ENCODE measurements around the gene TIGD4.

DNA sequence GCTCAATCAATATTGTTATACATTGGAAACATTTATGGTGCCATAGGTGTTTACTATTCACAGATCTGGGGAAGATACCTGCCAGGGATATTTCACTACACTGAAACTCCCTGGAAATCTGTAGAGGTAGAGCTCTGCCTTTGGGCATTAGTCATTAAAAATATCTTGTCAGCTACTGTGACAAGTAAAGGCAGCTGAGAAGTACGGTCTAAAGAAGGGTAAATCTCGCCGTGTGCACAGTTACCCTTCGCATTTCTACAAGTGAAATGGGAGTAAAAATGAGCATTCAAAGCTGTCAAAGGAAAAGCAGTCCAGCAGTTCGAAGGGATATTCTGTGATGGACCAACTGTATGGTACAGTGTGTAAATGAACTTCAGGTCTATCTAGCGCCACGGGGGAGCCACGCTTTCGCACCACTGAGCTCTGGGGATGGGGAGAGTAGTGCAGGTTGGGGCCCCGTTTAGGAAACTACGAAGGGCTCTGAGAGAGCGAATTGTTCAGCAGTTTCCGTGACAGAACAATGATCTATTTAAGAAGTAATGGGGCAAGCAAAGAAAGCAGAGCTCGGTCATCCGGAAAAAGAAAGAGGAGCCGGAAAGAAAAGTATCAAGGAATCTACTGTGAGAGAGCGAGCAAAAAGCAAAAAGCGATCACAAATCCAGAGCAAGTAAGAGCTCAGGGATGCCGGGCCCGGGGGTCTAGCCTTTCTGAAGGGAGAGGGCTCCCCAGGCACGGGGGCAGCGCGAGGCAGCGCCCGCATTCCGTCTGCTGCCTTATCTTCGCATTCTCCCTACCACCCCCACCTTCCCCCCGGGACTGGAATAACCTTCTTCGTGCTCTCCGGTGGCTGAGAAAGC is 646 bp downstream of the TIGD4 start:
- TF ChIP-seq CTCF (conservative IDR thresholded peaks at IDR 0.05) (no peak), ZFX (IDR thresholded peaks at IDR 0.05) (no peak)

Measured in C4-2B (cell line).